ENCODE results near the gene ARHGAP42. TPM values are rescaled to one million over a fixed set of nuclear protein-coding genes. Genes with fewer than 3 reads are reported as not detected.

The ARHGAP42 gene
- total RNA-seq, 1 experiment from 2014 or later: 39.1 TPM

DNA sequence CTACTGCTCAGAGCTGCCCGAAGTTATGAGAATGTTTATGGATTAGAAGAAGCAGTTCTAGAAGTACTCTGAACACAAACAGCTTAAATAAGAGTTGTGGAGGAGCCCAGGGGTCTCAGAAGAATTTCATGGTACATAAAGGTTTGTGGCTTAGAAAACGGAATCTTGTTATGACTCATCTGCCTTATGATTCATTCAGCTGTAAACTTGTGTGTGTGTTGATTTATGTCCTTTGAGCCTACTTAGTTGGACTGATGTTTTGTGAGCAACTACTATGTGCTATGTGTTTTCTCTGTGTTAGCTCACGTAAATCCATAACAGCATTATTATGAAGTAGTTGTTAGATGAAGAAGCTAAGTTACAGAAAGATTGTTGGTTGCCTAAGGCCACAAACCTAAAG lies 238.8 kb downstream of the ARHGAP42 start:
- no peaks in the 10 kb centered on the region for H3K9me3 ChIP-seq (ENCODE audit: control insufficient read depth, low read depth, low read length)
- no peak overlapping the region for H3K4ac ChIP-seq (ENCODE audit: low read depth, low read length)
- TF ChIP-seq, protein P1, sequence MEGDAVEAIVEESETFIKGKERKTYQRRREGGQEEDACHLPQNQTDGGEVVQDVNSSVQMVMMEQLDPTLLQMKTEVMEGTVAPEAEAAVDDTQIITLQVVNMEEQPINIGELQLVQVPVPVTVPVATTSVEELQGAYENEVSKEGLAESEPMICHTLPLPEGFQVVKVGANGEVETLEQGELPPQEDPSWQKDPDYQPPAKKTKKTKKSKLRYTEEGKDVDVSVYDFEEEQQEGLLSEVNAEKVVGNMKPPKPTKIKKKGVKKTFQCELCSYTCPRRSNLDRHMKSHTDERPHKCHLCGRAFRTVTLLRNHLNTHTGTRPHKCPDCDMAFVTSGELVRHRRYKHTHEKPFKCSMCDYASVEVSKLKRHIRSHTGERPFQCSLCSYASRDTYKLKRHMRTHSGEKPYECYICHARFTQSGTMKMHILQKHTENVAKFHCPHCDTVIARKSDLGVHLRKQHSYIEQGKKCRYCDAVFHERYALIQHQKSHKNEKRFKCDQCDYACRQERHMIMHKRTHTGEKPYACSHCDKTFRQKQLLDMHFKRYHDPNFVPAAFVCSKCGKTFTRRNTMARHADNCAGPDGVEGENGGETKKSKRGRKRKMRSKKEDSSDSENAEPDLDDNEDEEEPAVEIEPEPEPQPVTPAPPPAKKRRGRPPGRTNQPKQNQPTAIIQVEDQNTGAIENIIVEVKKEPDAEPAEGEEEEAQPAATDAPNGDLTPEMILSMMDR (conservative IDR thresholded peaks at IDR 0.05): no peak
- H4K91ac ChIP-seq (ENCODE audit: insufficient read length, low read depth, low read length): no peak overlapping the region
- Mint-ChIP-seq H3K36me3 (ENCODE audit: insufficient read depth in 1 of 3, low read depth in 3 of 3) (no peaks in the 10 kb centered on the region), H3K9me3 (no peaks in the 10 kb centered on the region), H3K4me1 (peaks cover 10 to 15% of the 10 kb centered on the region in 2 experiments), H3K27me3 (ENCODE audit: low read depth) (no peaks in the 10 kb centered on the region), H3K4me3 (no peak overlapping the region), H3K27ac (no peak overlapping the region)
- H3K23me2 ChIP-seq (ENCODE audit: insufficient read length, low read depth, low read length, poor library complexity, severe bottlenecking): no peaks in the 10 kb centered on the region
- no peak overlapping the region for H3K23ac ChIP-seq (ENCODE audit: insufficient read length, low read depth, low read length)
- H3K56ac ChIP-seq (ENCODE audit: insufficient read length, low read depth, low read length): no peak overlapping the region
- no peak overlapping the region for H3K9ac ChIP-seq (ENCODE audit: extremely low read depth, insufficient read length, low read length)
- H3K4me2 ChIP-seq (ENCODE audit: insufficient read depth, insufficient read length, low read length): no peak overlapping the region
- H3K27ac ChIP-seq (ENCODE audit: insufficient read length, low read depth, low read length): no peak overlapping the region
- no peaks in the 10 kb centered on the region for H3K4me1 ChIP-seq (ENCODE audit: insufficient read depth, low read length)
- no peak overlapping the region for H2BK120ac ChIP-seq (ENCODE audit: low read depth, low read length, poor library complexity, severe bottlenecking)
- H2BK20ac ChIP-seq (ENCODE audit: low read depth, low read length, poor library complexity, severe bottlenecking): no peak overlapping the region
- no peak overlapping the region for H2AFZ ChIP-seq (ENCODE audit: low read length)
- no peak overlapping the region for H2BK15ac ChIP-seq (ENCODE audit: low read depth, low read length)
- no peak overlapping the region for H4K5ac ChIP-seq (ENCODE audit: insufficient read length, low read depth, low read length)
- no peak overlapping the region for H3K18ac ChIP-seq (ENCODE audit: insufficient read length, low read depth, low read length)
- H4K20me1 ChIP-seq (ENCODE audit: control insufficient read depth, insufficient read depth, insufficient read length): no peaks in the 10 kb centered on the region
- DNase-seq: no peak
- H3K79me2 ChIP-seq (ENCODE audit: insufficient read depth, low read length): no peaks in the 10 kb centered on the region
- no peak overlapping the region for H2BK12ac ChIP-seq (ENCODE audit: insufficient read length, low read depth, low read length)
- WGBS (ENCODE audit: extremely low coverage, insufficient read length, low lambda C conversion rate): no CpG with 5 or more reads among the region's 3 CpGs
- H3T11ph ChIP-seq (ENCODE audit: low read length): no peak overlapping the region
- no peak overlapping the region for H2BK5ac ChIP-seq (ENCODE audit: insufficient read length, low read length)
- H2AK5ac ChIP-seq (ENCODE audit: insufficient read length, low read length): no peak overlapping the region
- no peaks in the 10 kb centered on the region for H3K27me3 ChIP-seq (ENCODE audit: insufficient read depth, low read length)
- no peaks in the 10 kb centered on the region for H3K79me1 ChIP-seq (ENCODE audit: insufficient read depth, low read depth, low read length, poor library complexity, severe bottlenecking)
- no peak overlapping the region for H4K8ac ChIP-seq (replicated peaks; ENCODE audit: insufficient read length, low read depth, low read length)
- H3K14ac ChIP-seq (ENCODE audit: insufficient read depth, low read length): no peak overlapping the region

All from H9 (cell line).